GM19351 (cell line): ENCODE results near the gene RPTOR.
"Not testable (repeated sequence)": the region's sequence is repeated elsewhere in the genome, so short reads cannot be mapped to it uniquely, and the experiment has no call there.

Experiments
- ATAC-seq: cut with Tn5 transposase; IDR thresholded peaks from one replicate; pipeline ENCODE4 v1.9.1; 2021; ENCODE audit warnings: mild to moderate bottlenecking, moderate library complexity; ENCODE audit not compliant: unreplicated experiment

Gene RPTOR

GRCh38 chr17:80539022-80539641 is 5.5 kb upstream of the RPTOR start:
- no peak for ATAC-seq

DNA sequence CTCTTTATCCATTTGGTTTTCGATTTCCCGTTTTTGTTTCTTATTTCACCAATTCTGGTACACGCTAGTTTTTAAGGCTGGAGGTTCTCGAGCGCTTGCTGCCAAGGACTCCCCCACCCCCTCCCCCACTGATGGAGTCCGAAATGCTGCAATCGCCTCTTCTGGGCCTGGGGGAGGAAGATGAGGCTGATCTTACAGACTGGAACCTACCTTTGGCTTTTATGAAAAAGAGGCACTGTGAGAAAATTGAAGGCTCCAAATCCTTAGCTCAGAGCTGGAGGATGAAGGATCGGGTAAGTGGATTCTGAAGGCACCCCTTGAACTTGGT is 825 bp downstream of the RPTOR start:
- ATAC-seq: no peak

DNA sequence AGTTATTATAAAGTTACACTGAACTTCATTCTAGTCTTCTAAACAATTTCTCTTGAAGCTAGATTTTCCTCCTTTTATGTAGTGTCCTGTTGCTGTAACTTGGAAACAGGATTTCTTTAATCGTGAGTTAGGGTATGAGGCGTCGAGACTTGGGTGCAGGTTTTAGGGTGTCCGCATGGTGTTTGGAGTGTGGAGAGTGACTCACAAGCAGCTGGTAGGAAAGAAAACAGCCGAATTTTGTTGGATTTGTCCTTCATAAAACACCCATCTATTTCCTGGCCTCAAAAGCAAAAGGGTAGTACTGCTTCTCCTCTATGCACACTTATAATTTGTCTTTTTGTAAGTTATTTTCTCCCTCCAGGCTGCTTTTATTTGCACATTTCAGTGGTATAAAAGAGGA is 1.6 kb downstream of the RPTOR start:
- ATAC-seq: no peak

DNA sequence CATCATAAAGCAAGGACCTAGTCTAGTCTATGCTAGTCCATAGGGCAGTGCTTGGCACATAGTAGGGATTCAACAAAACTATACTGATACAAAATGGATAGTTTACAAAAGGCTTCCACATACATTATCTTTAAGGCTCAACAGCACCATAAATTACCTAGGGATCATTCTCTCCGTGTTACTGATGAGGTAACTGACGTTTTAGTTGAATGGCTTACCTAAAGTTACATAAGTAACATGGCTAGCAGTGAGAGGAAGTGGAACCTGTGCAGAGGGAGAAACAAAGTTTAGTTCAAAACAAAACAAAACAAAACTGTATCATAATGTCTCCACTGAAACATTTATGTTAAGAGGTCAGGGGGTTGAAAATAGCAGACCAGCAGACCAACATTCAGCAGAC is 7.9 kb downstream of the RPTOR start:
- no peak for ATAC-seq

DNA sequence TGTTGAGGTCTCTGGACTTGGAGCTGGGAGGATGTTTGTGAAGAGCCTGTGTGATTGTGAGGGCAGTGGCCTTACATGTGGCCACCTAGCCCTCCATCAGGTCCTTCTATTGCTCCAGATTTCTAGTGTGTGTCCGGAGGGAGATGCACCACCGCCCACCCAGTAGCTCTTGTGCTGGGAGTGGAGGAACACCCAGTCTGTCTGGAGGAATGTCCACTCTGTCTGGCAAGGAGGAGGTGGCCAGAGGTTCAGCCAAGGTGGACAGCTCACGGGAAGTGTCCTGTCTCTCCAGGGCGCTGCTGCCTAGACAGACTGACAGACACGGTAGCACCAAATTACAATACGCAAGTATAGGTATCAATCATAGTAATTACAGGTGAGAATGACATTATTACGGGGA is 10.6 kb downstream of the RPTOR start:
- ATAC-seq: no peak

- ATAC-seq: no peak
These were observed 13.4 kb downstream of the RPTOR start for GRCh38 chr17:80558046-80558445.

DNA sequence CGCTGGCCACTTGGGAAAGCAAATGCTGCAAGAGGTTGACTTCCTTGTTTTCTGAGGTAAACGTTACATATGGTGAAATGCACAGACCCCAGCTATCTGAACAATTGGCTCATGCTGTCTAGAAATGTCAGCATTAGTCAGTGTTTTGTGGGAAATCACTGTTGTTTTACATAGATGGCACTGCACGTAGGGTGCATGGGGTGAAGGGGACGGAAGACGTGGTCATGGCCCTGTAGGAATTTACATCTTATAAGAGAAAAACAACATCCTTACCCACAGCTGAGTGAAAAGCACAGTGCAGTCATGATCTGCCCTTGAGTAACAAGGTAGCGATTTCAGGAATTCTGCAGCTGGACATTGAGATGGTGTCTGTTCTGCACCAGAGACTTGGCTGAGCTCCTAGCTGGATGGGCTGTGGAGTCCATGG is 15.2 kb downstream of the RPTOR start:
- no peak for ATAC-seq

DNA sequence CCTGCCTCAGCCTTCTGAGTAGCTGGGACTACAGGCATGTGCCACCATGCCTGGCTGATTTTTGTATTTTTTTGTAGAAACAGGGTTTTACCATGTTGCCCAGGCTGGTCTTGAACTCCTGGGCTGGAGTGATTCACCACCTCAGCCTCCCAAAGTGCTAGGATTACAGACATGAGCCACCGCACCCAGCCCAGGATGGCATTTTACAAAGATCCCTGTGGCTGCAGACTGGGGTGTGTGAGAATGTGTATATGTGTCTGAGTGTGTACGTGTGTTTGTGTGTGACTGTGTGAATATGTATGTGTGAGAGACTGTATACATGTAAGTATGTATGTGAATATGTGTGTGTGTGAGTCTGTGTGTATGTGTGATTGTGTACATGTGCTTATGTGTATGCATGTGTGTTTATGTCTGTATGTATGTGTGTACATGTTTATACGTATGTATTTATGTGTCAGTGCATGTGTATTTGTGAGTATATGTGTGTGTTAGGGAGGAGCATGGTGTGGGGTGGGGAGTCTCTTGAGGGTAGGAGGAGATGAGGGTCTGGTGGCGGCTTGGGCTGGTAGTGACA is 17.0 kb downstream of the RPTOR start:
- no peak for ATAC-seq

- ATAC-seq: no peak
These were observed 19.9 kb downstream of the RPTOR start for GRCh38 chr17:80564545-80564944.

DNA sequence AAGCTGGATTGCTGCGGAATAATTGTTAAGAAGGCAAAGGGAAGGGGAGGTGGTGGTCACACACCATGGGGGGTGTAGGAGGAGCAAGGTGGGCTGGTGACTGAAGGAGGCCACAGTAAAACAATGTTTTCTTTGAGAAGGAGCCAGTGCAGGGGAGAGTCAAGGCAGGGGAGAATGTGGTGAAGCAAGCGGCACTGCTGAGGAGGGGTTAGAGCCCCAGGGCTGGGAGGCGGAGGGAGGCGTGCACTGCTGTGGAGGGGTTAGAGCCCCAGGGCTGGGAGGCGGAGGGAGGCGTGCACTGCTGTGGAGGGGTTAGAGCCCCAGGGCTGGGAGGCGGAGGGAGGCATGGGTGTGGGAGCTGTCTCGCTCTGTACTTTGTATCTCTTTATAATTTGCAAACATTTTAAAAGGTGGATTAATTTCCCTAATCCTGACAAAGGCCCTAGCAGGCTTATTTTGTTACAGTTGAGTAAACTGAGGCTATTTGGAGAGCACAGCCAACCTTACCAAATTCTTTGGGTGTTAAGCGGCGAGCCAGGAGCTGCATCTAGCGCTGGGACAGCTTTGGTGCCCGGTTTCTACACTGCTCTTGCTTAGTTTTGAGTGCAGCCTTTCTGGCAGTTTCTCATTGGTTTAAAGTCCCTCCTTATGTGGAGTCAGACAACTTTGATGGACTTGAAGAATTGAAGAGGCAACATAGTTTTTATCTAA is 20.9 kb downstream of the RPTOR start:
- no peak for ATAC-seq

DNA sequence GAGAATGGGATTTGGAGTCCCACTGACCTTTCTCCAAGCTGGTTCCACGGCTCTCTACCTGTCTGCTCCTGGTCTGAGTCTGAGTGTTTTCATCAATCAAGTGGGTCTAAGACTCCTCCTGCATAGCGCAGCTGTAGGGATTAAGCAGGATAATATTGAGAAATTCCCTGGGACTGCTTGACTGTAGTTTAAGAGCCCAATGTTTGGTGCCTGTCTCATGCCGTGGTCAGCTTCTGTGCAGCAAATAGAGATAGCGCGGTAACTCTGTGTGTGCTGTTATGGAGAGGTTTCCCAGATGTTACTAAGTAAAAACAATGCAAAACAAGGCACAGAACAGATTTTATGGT is 21.4 kb downstream of the RPTOR start:
- ATAC-seq: no peak

DNA sequence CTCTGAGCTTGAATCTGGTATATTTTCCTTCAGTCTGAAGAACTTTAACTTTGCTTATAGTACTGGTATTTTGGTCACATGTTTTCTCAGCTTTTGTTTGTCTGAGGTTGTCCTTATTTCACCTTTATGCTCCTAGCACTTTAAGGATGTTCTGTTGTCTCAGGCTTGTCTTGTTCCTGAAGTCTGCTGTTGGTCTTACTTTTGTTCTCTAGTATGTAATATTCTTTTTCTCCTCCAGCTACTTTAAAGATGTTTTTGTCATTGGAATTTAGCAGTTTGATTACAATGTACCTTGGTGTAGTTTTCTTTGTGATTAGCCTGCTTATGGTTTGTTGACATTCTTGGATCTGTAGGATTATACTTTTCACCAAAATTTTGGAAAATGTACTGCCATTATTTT is 23.6 kb downstream of the RPTOR start:
- ATAC-seq: no peak

GRCh38 chr17:80569924-80570323 is 25.3 kb downstream of the RPTOR start:
- ATAC-seq: no peak

DNA sequence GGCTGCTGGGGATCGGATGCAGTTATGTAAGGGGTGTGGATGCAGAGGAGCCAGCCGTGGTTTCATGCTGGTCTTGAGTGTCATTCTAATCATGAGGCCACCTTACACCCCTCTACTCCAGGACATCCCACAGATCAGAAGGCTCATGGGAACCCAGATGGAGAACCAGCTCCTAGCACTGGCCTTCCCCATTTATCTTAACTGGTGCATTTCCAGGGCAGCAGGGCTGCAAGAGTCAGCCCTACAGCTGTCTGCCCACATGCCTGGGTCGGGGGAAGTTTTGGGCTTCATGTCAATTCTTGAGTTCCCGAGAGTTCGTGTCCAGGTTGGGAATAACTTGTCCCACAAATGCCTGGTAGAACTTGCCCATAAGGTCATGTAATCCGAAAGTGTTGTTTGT is 29.1 kb downstream of the RPTOR start:
- ATAC-seq: no peak

- no peak for ATAC-seq
These were observed 29.9 kb downstream of the RPTOR start for GRCh38 chr17:80574496-80574895.

DNA sequence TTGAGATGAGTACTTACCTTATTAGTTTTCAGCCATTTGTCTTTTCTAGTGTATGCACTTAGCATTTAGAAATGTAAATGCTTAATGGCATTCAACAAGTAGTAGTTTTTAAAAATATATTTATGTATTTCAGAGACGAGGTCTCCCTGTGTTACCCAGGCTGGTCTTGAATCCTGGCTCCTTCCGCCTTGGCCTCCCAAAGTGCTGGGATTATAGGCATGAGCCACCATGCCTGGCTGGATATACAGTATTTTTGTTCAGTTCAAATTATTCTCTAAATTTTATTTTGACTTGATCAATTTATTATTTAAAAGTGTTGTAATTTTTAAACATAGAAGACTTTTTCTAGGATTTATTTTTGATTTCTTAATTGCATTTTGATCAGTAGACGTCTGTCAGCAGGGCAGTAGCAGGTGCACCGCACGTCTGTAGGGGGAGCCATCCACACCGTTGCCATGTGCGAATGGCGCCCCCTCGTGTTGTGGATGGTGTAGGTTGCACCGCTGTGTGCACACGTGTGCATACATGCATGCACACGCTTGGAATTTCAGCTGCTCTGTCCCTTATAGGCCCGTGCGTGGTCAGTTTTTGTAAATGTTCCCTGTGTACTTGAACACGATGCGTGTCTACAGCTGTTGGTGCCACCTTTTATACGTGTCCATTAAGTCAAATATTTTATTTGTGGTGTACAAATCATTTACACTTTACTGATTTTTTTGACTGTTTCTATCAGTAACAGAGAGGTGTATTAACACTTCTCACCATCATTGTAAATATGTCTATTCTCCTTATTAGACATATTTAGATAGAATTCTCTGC is 30.6 kb downstream of the RPTOR start:
- no peak for ATAC-seq

DNA sequence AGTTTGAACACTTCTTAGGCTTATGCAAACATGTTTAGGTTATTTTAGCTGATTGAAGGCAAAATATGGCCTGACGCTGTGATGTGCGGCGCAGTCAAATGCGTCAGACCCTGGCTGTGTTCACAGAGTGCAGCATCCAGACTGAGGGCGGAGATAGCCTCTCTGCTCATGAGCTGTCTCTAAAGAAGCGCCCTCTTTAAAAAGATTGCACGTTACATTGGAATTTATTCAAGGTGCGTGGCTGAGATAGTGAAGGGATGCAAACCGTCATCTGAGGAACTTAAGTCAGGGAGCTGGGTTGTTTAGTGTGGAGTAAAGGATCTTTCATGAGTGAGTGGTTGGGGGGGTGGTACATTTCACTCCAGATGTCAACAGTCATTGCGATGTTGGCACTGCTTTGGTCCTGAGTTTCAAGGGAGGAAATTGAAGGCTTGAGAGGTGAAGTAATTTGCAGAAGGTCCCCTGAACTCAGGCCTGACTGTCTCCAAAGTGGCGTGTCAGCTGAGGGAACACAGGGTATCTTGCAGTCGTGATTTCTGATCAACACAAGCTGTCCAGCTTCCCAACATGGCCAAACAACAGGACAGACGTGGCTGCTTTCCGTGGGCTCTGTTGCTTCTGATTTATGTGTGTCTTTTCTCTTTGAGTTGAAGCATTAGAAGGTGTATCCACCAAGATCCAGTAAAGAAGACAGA is 33.4 kb downstream of the RPTOR start:
- no peak for ATAC-seq

DNA sequence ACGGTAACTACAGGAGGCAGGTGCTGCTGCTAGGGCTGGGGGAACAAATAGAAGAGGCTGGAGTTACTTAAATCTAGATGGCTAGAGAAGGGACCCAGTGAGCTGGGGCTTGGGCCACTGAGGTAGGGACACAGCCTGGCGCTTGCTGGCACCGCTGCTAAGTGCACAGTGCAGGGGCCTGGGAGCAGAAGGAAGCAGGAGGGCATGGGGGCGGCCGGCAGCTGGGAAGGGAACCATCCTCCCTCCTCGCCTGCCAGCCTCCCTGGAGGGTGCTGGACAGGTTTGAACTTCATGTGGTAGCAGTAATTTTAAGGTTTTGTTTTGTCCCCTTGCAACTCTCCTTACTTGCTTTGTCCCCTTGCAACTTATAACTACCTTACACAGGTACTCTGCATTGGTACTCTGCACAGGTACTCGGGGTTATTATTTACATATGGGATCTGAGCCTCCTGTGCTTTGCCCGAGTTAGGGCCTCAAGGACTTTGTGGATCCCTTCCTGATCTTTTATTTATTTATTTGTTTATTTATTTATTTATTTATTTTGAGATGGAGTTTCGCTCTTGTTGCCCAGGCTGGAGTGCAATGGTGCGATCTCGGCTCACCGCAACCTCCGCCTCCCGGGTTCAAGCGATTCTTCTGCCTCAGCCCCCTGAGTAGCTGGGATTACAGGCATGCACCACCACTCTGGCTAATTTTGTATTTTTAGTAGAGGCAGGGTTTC is 34.2 kb downstream of the RPTOR start:
- ATAC-seq: not testable (repeated sequence)

- ATAC-seq: no peak
These were observed 37.5 kb downstream of the RPTOR start for GRCh38 chr17:80582165-80582564.

DNA sequence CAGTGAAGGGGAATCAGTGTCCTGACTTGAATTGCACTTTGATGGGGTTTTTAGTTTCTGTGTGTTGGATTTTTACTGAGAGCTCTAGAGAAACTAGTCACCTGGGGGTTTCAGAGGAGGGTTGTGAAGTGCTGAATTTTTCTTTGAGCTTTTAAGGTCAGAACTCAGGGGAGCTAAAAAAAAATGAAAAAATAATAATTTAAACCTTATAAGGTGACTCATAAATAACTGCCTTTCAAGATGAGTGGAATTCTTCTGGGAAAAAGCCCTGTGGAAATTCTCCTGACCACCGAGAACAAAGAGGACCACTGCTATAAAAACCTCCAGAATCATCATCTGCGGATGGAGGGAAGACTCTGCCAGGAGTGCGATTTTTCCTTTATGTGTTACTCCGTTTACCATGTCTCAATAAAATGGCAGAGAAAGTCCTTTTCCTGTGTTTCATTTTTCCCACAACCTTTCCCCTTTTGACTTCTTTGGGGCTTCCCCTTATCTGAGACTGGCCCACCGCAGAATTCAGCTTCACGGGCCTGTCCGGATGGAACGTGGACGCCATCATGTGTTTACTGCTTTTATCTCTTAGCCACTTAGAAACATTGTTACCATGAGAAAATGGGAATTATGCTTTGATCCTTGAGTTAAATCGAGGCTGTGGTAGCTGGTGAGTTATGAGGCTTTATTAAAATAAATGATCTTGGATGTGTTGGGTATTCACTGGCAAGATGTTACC is 39.7 kb downstream of the RPTOR start:
- no peak for ATAC-seq
